Mononuclear cell (primary cell): Measurements from ENCODE around the gene TTN. TPM values are rescaled to one million over a fixed set of nuclear protein-coding genes. Genes with fewer than 3 reads are reported as not detected.

Experiments
- H3K27me3 ChIP-seq: 2 replicates; pipeline ENCODE4 v1.6.0; 2011; ENCODE audit warnings: low read length, control low read depth; ENCODE audit not compliant: insufficient read depth
- H3K4me1 ChIP-seq: 2 replicates; pipeline ENCODE4 v1.5.1; 2011; ENCODE audit warnings: mild to moderate bottlenecking, low read length, control low read depth; ENCODE audit not compliant: insufficient read depth
- H3K4me3 ChIP-seq: 2 replicates; pipeline ENCODE4 v1.5.1; 2011; ENCODE audit warnings: mild to moderate bottlenecking, low read length, moderate library complexity
- H3K9me3 ChIP-seq: 2 replicates; pipeline ENCODE4 v1.5.1; 2011; ENCODE audit warnings: low read depth, mild to moderate bottlenecking, control low read depth, low read length
- total RNA-seq: library from RNA; depleted of rRNA; stranded (reverse); fragments of >200 nt; gene quantifications from one replicate; pipeline ENCODE4 v1.2.3, GENCODE V29; 2012

The TTN gene
- total RNA-seq, 1 donor = 47.6 TPM

GRCh38 chr2:178787155-178787554 is 20.1 kb downstream of the TTN start:
- Histone ChIP-seq H3K9me3 (no peaks in the 10 kb centered on the region), H3K4me1 (no peaks in the 10 kb centered on the region), H3K27me3 (no peaks in the 10 kb centered on the region), H3K4me3 (no peak overlapping the region)

- Histone ChIP-seq H3K9me3 (no peaks in the 10 kb centered on the region), H3K4me3 (no peak overlapping the region), H3K4me1 (no peaks in the 10 kb centered on the region), H3K27me3 (no peaks in the 10 kb centered on the region)
These were observed 23.3 kb downstream of the TTN start for GRCh38 chr2:178783889-178784288.

GRCh38 chr2:178782236-178782635 is 25.0 kb downstream of the TTN start:
- H3K9me3 ChIP-seq = no peaks in the 10 kb centered on the region
- no peak overlapping the region for H3K4me3 ChIP-seq
- H3K4me1 ChIP-seq = no peaks in the 10 kb centered on the region
- no peaks in the 10 kb centered on the region for H3K27me3 ChIP-seq

- Histone ChIP-seq H3K9me3 (no peaks in the 10 kb centered on the region), H3K4me1 (no peaks in the 10 kb centered on the region), H3K4me3 (no peak overlapping the region), H3K27me3 (no peaks in the 10 kb centered on the region)
These were observed 29.6 kb downstream of the TTN start for GRCh38 chr2:178777577-178777976.

GRCh38 chr2:178776751-178777150 is 30.5 kb downstream of the TTN start:
- Histone ChIP-seq H3K4me1 (no peaks in the 10 kb centered on the region), H3K4me3 (no peak overlapping the region), H3K9me3 (no peaks in the 10 kb centered on the region), H3K27me3 (no peaks in the 10 kb centered on the region)

GRCh38 chr2:178775975-178776374 is 31.2 kb downstream of the TTN start:
- H3K27me3 ChIP-seq = no peaks in the 10 kb centered on the region
- H3K4me3 ChIP-seq = no peak overlapping the region
- H3K4me1 ChIP-seq = no peaks in the 10 kb centered on the region
- H3K9me3 ChIP-seq = no peaks in the 10 kb centered on the region

GRCh38 chr2:178770518-178770917 is 36.7 kb downstream of the TTN start:
- Histone ChIP-seq H3K27me3 (no peaks in the 10 kb centered on the region), H3K4me1 (no peaks in the 10 kb centered on the region), H3K4me3 (no peak overlapping the region), H3K9me3 (no peaks in the 10 kb centered on the region)

GRCh38 chr2:178767094-178768060 is 39.8 kb downstream of the TTN start:
- Histone ChIP-seq H3K4me3 (no peak overlapping the region), H3K9me3 (no peaks in the 10 kb centered on the region), H3K4me1 (no peaks in the 10 kb centered on the region), H3K27me3 (no peaks in the 10 kb centered on the region)

GRCh38 chr2:178764097-178764496 is 43.1 kb downstream of the TTN start:
- no peaks in the 10 kb centered on the region for H3K27me3 ChIP-seq
- no peaks in the 10 kb centered on the region for H3K4me1 ChIP-seq
- no peak overlapping the region for H3K4me3 ChIP-seq
- H3K9me3 ChIP-seq = no peaks in the 10 kb centered on the region

GRCh38 chr2:178761759-178762371 is 45.4 kb downstream of the TTN start:
- no peaks in the 10 kb centered on the region for H3K4me1 ChIP-seq
- H3K4me3 ChIP-seq = no peak overlapping the region
- no peaks in the 10 kb centered on the region for H3K27me3 ChIP-seq
- H3K9me3 ChIP-seq = no peaks in the 10 kb centered on the region

- Histone ChIP-seq H3K4me1 (no peaks in the 10 kb centered on the region), H3K27me3 (no peaks in the 10 kb centered on the region), H3K9me3 (no peaks in the 10 kb centered on the region), H3K4me3 (no peak overlapping the region)
These were observed 50.4 kb downstream of the TTN start for GRCh38 chr2:178756843-178757242.

GRCh38 chr2:178756343-178756742 is 50.9 kb downstream of the TTN start:
- Histone ChIP-seq H3K4me1 (no peaks in the 10 kb centered on the region), H3K27me3 (no peaks in the 10 kb centered on the region), H3K9me3 (no peaks in the 10 kb centered on the region), H3K4me3 (no peak overlapping the region)

- Histone ChIP-seq H3K9me3 (no peaks in the 10 kb centered on the region), H3K4me1 (no peaks in the 10 kb centered on the region), H3K4me3 (no peak overlapping the region), H3K27me3 (no peaks in the 10 kb centered on the region)
These were observed 59.5 kb downstream of the TTN start for GRCh38 chr2:178747767-178748166.

GRCh38 chr2:178734518-178734917 is 72.7 kb downstream of the TTN start:
- no peak overlapping the region for H3K4me3 ChIP-seq
- no peaks in the 10 kb centered on the region for H3K9me3 ChIP-seq
- H3K27me3 ChIP-seq = no peaks in the 10 kb centered on the region
- H3K4me1 ChIP-seq = no peaks in the 10 kb centered on the region

GRCh38 chr2:178733975-178734374 is 73.2 kb downstream of the TTN start:
- Histone ChIP-seq H3K4me3 (no peak overlapping the region), H3K4me1 (no peaks in the 10 kb centered on the region), H3K27me3 (no peaks in the 10 kb centered on the region), H3K9me3 (no peaks in the 10 kb centered on the region)

- Histone ChIP-seq H3K4me3 (no peak overlapping the region), H3K9me3 (no peaks in the 10 kb centered on the region), H3K4me1 (no peaks in the 10 kb centered on the region), H3K27me3 (no peaks in the 10 kb centered on the region)
These were observed 74.3 kb downstream of the TTN start for GRCh38 chr2:178732913-178733312.
